HFF-Myc (cell line): ENCODE measurements around the gene SCAMP4.

Source experiments
- DNase-seq: peaks from one replicate; pipeline ENCODE4 v3.0.0-alpha.2; 2011; ENCODE audit warnings: low read depth; ENCODE audit errors: extremely low read depth
- H3K4me3 ChIP-seq: replicated peaks from 2 replicates; pipeline ENCODE4 v1.5.1; 2011; ENCODE audit warnings: low read depth, mild to moderate bottlenecking, control low read depth, low read length
- CTCF ChIP-seq: IDR thresholded peaks from 2 replicates; pipeline ENCODE4 v1.5.1; 2012; ENCODE audit warnings: mild to moderate bottlenecking, low read depth, low read length, control low read depth; ENCODE audit errors: missing control alignments

Gene SCAMP4

GRCh38 chr19:1920644-1921043 is 15.4 kb downstream of the SCAMP4 start:
- TF ChIP-seq CTCF: no peak
- DNase-seq: no peak
- no peak overlapping the region for H3K4me3 ChIP-seq

DNA sequence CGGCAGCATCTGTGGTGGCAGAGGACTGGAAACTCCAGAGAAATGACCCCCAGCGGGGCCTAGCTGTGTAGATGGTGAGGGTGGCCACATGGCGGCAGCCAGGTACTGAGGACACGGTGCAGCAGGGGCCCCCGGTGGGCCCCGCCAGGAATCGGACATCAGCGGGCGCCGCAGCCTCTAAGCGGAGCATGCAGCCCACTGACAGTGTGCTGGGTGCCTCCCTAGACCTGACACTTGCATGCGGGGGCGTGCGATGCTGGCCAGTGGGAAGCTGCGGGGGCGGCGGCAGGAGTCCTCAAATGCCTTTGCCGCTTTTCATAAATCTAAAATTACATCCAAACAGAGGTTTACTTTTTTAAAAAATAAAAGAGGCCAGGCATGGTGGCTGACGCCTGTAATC is 16.1 kb downstream of the SCAMP4 start:
- no peak overlapping the region for H3K4me3 ChIP-seq
- no peak for DNase-seq
- TF ChIP-seq CTCF: no peak

DNA sequence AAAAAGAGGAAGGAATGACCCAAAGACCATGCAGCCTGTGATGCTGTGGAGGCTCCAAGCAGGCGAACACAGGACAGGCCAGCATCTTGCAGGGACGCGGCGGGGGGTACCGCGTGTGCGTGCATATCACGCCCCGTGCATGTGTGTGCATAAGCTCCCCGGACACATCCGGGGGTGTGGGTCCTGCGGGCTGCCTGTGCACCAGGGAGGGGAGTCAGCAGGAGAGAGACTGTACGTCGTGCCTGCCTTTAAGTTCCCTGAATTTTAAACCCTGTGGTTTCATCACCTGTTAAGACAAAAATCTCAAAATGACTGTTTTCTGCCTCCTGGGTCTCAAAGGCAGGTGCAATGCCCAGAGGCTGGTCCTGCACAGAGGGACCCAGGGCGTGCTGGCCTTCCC is 16.6 kb downstream of the SCAMP4 start:
- no peak overlapping the region for H3K4me3 ChIP-seq
- TF ChIP-seq CTCF: no peak
- DNase-seq: no peak

- H3K4me3 ChIP-seq: no peak overlapping the region
- DNase-seq: no peak
- TF ChIP-seq CTCF: no peak
Observed at GRCh38 chr19:1922803-1923202, 17.6 kb downstream of the SCAMP4 start.

DNA sequence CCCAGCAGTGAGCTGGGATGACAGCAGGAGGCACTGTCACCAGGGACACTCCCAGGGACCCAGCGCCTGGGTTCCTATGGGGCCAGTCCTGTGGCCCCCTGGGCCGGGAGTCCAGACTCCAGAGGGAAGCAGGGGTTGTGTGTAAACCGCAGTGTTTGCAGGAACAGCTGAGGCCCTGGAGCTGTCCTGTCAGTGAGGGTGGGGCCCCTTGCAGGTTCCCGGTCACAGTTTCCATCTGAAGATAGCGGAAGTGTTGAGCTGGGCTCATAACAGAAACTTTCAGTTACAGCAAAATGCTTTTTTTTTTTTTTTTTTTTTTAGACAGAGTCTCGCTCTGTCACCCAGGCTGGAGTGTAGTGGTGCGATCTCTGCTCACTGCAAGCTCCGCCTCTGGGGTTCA is 18.1 kb downstream of the SCAMP4 start:
- DNase-seq: no peak
- TF ChIP-seq CTCF: no peak
- H3K4me3 ChIP-seq: no peak overlapping the region

- DNase-seq: no peak
- TF ChIP-seq CTCF: no peak
- no peak overlapping the region for H3K4me3 ChIP-seq
Observed at GRCh38 chr19:1924320-1924961, 19.2 kb downstream of the SCAMP4 start.

DNA sequence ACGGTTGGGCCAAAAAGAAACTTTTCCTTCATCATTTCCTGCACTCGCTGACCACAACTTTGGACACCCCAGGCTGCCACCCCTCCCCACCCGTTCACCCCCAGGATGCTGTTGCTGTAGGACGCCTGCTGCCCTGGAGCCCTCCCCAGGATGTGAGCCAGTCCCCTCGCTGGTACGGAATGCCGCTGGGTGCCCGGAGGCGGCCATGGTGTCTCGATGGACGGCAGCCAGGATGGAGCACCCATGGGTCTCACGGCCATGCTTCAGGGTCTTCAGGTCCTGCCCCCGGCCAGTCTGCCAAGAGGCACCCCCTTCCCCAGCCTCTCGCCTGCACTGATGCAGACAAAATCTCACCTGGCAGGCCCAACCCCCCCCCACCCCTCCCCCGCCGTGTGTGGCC is 20.3 kb downstream of the SCAMP4 start:
- no peak for TF ChIP-seq CTCF
- H3K4me3 ChIP-seq: no peak overlapping the region
- no peak for DNase-seq
